Measurements from ENCODE around the gene PTPRN.

Gene PTPRN

GRCh38 chr2:219334076-219334475, 24.9 kb upstream of the PTPRN start:
- TF ChIP-seq CTCF (IDR thresholded peaks at IDR 0.05), result no peak
- peaks cover 100% of the 10 kb centered on the region for H3K27me3 ChIP-seq
- no peak overlapping the region for H3K27ac ChIP-seq
- H3K9me3 ChIP-seq, result no peaks in the 10 kb centered on the region
- no peaks in the 10 kb centered on the region for H3K36me3 ChIP-seq
- no peak overlapping the region for H3K4me3 ChIP-seq (ENCODE audit: low read depth in 1 of 2, low read length in 1 of 2)
- no peaks in the 10 kb centered on the region for H3K4me1 ChIP-seq (ENCODE audit: control insufficient read depth in 1 of 2, insufficient read depth in 1 of 2, low read depth in 1 of 2, low read length in 1 of 2)

- peaks cover 99% of the 10 kb centered on the region for H3K27me3 ChIP-seq
- no peaks in the 10 kb centered on the region for H3K9me3 ChIP-seq
- no peak within 1 kb of the TSS for H3K27ac ChIP-seq
- TF ChIP-seq CTCF (IDR thresholded peaks at IDR 0.05), result no peak
- no peaks in the 10 kb centered on the region for H3K4me1 ChIP-seq (ENCODE audit: control insufficient read depth in 1 of 2, insufficient read depth in 1 of 2, low read depth in 1 of 2, low read length in 1 of 2)
- no peaks in the 10 kb centered on the region for H3K36me3 ChIP-seq
- no peak within 1 kb of the TSS for H3K4me3 ChIP-seq (ENCODE audit: low read depth in 1 of 2, low read length in 1 of 2)
Observed at GRCh38 chr2:219332542-219332941, 23.3 kb upstream of the PTPRN start, which contains the start of gene RESP18. RESP18 (minus strand) TSS chr2:219332744.

GRCh38 chr2:219331560-219332213, 22.5 kb upstream of the PTPRN start:
- Histone ChIP-seq H3K4me3 (ENCODE audit: low read depth in 1 of 2, low read length in 1 of 2) (no peak overlapping the region), H3K9me3 (no peaks in the 10 kb centered on the region), H3K4me1 (ENCODE audit: control insufficient read depth in 1 of 2, insufficient read depth in 1 of 2, low read depth in 1 of 2, low read length in 1 of 2) (no peaks in the 10 kb centered on the region), H3K27ac (no peak overlapping the region), H3K27me3 (peaks cover 99% of the 10 kb centered on the region), H3K36me3 (no peaks in the 10 kb centered on the region)
- no peak for TF ChIP-seq CTCF (IDR thresholded peaks at IDR 0.05)

- TF ChIP-seq CTCF (IDR thresholded peaks at IDR 0.05), result no peak
- H3K27ac ChIP-seq, result no peak overlapping the region
- no peaks in the 10 kb centered on the region for H3K4me1 ChIP-seq (ENCODE audit: control insufficient read depth in 1 of 2, insufficient read depth in 1 of 2, low read depth in 1 of 2, low read length in 1 of 2)
- peaks cover 98% of the 10 kb centered on the region for H3K27me3 ChIP-seq
- no peaks in the 10 kb centered on the region for H3K9me3 ChIP-seq
- H3K36me3 ChIP-seq, result no peaks in the 10 kb centered on the region
- H3K4me3 ChIP-seq (ENCODE audit: low read depth in 1 of 2, low read length in 1 of 2), result no peak overlapping the region
Observed at GRCh38 chr2:219327719-219328118, 18.5 kb upstream of the PTPRN start.

DNA sequence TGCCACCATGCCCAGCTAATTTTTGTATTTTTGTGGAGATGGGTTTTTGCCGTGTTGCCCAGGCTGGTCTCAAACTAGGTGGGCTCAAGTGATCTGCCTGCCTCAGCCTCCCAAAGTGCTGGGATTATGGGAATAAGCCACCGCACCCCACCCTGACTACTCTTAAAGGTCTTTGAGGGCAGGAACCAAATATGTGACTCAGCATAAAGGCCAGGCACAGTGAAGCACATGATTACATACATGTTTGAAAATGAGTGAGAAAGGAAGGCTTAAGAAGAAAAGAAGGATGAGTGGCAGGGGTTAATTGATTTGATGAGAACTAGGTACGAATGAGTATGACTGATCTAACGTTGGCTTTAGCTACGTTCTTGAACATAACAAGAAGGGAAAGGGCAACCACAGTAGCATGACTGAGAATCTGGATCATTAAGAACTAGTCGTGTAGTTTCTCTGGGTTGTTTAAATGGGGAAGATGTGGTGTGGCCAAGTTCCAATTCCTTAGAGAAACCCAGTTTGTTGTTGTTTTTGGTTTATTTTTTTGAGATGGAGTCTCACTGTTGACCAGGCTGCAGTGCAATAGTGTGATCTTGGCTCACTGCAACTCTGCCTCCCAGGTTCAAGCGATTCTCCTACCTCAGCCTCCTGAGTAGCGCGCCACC, 16.6 kb upstream of the PTPRN start:
- Histone ChIP-seq H3K36me3 (no peaks in the 10 kb centered on the region), H3K4me1 (ENCODE audit: control insufficient read depth in 1 of 2, insufficient read depth in 1 of 2, low read depth in 1 of 2, low read length in 1 of 2) (no peaks in the 10 kb centered on the region), H3K27me3 (peaks cover 96% of the 10 kb centered on the region), H3K9me3 (no peaks in the 10 kb centered on the region), H3K27ac (no peak overlapping the region), H3K4me3 (ENCODE audit: low read depth in 1 of 2, low read length in 1 of 2) (no peak overlapping the region)
- TF ChIP-seq CTCF (IDR thresholded peaks at IDR 0.05), result no peak
